Fibroblast of lung (primary cell): ENCODE data around the gene KCNAB2. TPM values are rescaled to one million over a fixed set of nuclear protein-coding genes. Genes with fewer than 3 reads are reported as not detected.

Experiments
- DNase-seq, 2 donors: peaks; one replicate each; pipeline versions ENCODE4 v3.0.0 to v3.0.0-alpha.2; 2010; ENCODE audit warnings: low read depth in 2 of 2
- H2AFZ ChIP-seq: 2 replicates; pipeline ENCODE4 v1.5.1; 2012; ENCODE audit warnings: low read length, control low read depth, inconsistent platforms
- H3K27ac ChIP-seq: 2 replicates; pipeline ENCODE4 v1.5.1; 2011; ENCODE audit warnings: low read length, control low read depth; ENCODE audit not compliant: insufficient read depth
- H3K27me3 ChIP-seq: 2 replicates; pipeline ENCODE4 v1.5.1; 2011; ENCODE audit warnings: mild to moderate bottlenecking, low read length; ENCODE audit not compliant: control insufficient read depth, insufficient read depth
- H3K36me3 ChIP-seq: 2 replicates; pipeline ENCODE4 v1.5.1; 2011; ENCODE audit warnings: low read length; ENCODE audit not compliant: control insufficient read depth, insufficient read depth
- H3K4me1 ChIP-seq: 2 replicates; pipeline ENCODE4 v1.5.1; 2011; ENCODE audit warnings: low read length; ENCODE audit not compliant: control insufficient read depth, insufficient read depth; ENCODE audit errors: extremely low read depth
- H3K4me2 ChIP-seq: 2 replicates; pipeline ENCODE4 v1.5.1; 2011; ENCODE audit warnings: low read length, control low read depth; ENCODE audit not compliant: insufficient read depth; ENCODE audit errors: extremely low read depth
- H3K4me3 ChIP-seq, 4 experiments: fragments of 200-600 bp in 1 of 4; sonication (generic) in 1 of 4; replicated peaks in 1 of 4; 2 replicates each; pipeline ENCODE4 v1.5.1; 2011 to 2016; ENCODE audit warnings: low read length in 4 of 4, low read depth in 3 of 4, mild to moderate bottlenecking in 3 of 4, control low read depth in 2 of 4, inconsistent platforms in 1 of 4, mixed read lengths in 1 of 4; ENCODE audit not compliant: insufficient read depth in 1 of 4; ENCODE audit errors: control extremely low read depth in 1 of 4
- H3K79me2 ChIP-seq: 2 replicates; pipeline ENCODE4 v1.5.1; 2012; ENCODE audit warnings: mild to moderate bottlenecking, low read length, inconsistent platforms; ENCODE audit not compliant: control insufficient read depth, insufficient read depth
- H3K9ac ChIP-seq: 2 replicates; pipeline ENCODE4 v1.5.1; 2011; ENCODE audit warnings: mild to moderate bottlenecking, low read length, control low read depth; ENCODE audit not compliant: insufficient read depth
- H3K9me3 ChIP-seq: 2 replicates; pipeline ENCODE4 v1.5.1; 2012; ENCODE audit warnings: low read depth, low read length; ENCODE audit not compliant: control insufficient read depth, insufficient read depth
- H4K20me1 ChIP-seq: 2 replicates; pipeline ENCODE4 v1.5.1; 2011; ENCODE audit warnings: low read length; ENCODE audit not compliant: control insufficient read depth, insufficient read depth; ENCODE audit errors: extremely low read depth
- CTCF ChIP-seq, 2 donors: IDR thresholded peaks in 1 of 2; conservative IDR thresholded peaks in 1 of 2; 1 replicate in 1 of 2; 2 replicates in 1 of 2; pipeline ENCODE4 v1.5.1; 2011 to 2012; ENCODE audit warnings: low read length in 2 of 2, control low read depth in 1 of 2, inconsistent platforms in 1 of 2, low read depth in 1 of 2, mild to moderate bottlenecking in 1 of 2
- EZH2 ChIP-seq: IDR thresholded peaks from 2 replicates; pipeline ENCODE4 v1.5.1; 2012; ENCODE audit warnings: low read length, control low read depth, mild to moderate bottlenecking; ENCODE audit errors: missing control alignments
- polyA plus RNA-seq, 2 donors: library from polyadenylated mRNA; depleted of rRNA in 1 of 2; stranded (reverse) in 1 of 2; unstranded in 1 of 2; fragments of >200 nt; gene quantifications; 2 replicates each; pipeline ENCODE4 v1.2.1, GENCODE V29; 2011 to 2012; ENCODE audit warnings: missing spikeins in 1 of 2
- total RNA-seq: library from RNA; depleted of rRNA; stranded (reverse); fragments of >200 nt; gene quantifications from 2 replicates; pipeline ENCODE4 v1.2.1, GENCODE V29; 2014

Gene KCNAB2
- total and polyA plus RNA-seq, 2 donors (not counting 1 experiment from before 2014, with no cell fraction given), result 2.2 to 2.5 TPM

- Histone ChIP-seq H3K27me3 (no peaks in the 10 kb centered on the region), H3K4me1 (no peaks in the 10 kb centered on the region), H3K36me3 (no peaks in the 10 kb centered on the region), H3K4me3 (no peak overlapping the region), H3K79me2 (no peaks in the 10 kb centered on the region), H3K9me3 (no peaks in the 10 kb centered on the region), H4K20me1 (no peaks in the 10 kb centered on the region), H3K27ac (no peak overlapping the region), H3K9ac (no peak overlapping the region), H3K4me2 (no peak overlapping the region), H2AFZ (no peak overlapping the region)
- no peak for DNase-seq
- TF ChIP-seq CTCF (conservative IDR thresholded peaks at IDR 0.05 in 1 of 2, IDR thresholded peaks at IDR 0.05 in 1 of 2; ENCODE audit: low read depth in 1 of 2, low read length in 2 of 2) (no peak), EZH2 (no peak)
Observed at GRCh38 chr1:6111991-6112689, 66.5 kb downstream of the KCNAB2 start.

DNA sequence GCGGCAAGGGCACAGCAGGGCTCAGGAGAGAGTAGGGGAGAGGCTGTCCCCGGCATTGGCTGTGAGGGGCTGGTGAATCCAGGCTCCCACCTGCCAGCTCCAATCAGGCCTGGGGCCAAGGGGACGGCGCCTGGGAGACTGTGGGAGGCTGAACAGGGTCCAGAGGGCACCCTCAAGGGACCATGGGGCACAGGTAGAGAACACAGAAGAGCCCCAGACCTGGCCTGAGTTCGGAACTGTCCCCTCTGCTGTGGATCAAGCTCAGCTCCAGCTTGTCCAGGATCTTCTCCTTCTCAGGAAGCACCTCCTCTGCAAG, 67.0 kb downstream of the KCNAB2 start:
- no peak for TF ChIP-seq CTCF (conservative IDR thresholded peaks at IDR 0.05 in 1 of 2, IDR thresholded peaks at IDR 0.05 in 1 of 2; ENCODE audit: low read depth in 1 of 2, low read length in 2 of 2)
- no peak for TF ChIP-seq EZH2
- DNase-seq, result no peak
- Histone ChIP-seq H4K20me1 (no peaks in the 10 kb centered on the region), H3K4me3 (no peak overlapping the region), H3K27me3 (no peaks in the 10 kb centered on the region), H3K9me3 (no peaks in the 10 kb centered on the region), H2AFZ (no peak overlapping the region), H3K36me3 (no peaks in the 10 kb centered on the region), H3K9ac (no peak overlapping the region), H3K4me2 (no peak overlapping the region), H3K27ac (no peak overlapping the region), H3K79me2 (no peaks in the 10 kb centered on the region), H3K4me1 (no peaks in the 10 kb centered on the region)

GRCh38 chr1:6113116-6113515, 67.4 kb downstream of the KCNAB2 start:
- DNase-seq, result no peak
- Histone ChIP-seq H4K20me1 (no peaks in the 10 kb centered on the region), H3K79me2 (no peaks in the 10 kb centered on the region), H3K9me3 (no peaks in the 10 kb centered on the region), H3K27ac (no peak overlapping the region), H3K27me3 (no peaks in the 10 kb centered on the region), H3K9ac (no peak overlapping the region), H3K4me2 (no peak overlapping the region), H3K4me3 (no peak overlapping the region), H3K36me3 (no peaks in the 10 kb centered on the region), H3K4me1 (no peaks in the 10 kb centered on the region), H2AFZ (no peak overlapping the region)
- TF ChIP-seq CTCF (conservative IDR thresholded peaks at IDR 0.05 in 1 of 2, IDR thresholded peaks at IDR 0.05 in 1 of 2; ENCODE audit: low read depth in 1 of 2, low read length in 2 of 2) (no peak), EZH2 (no peak)
